Natural killer cell treated with Interleukin-12 subunit alpha and Interleukin-12 subunit beta and Interleukin-15 and Interleukin-18, amount 100 ng/mL, for 72 hours (primary cell): ENCODE data around the gene CSKMT. TPM values are rescaled to one million over a fixed set of nuclear protein-coding genes. Genes with fewer than 3 reads are reported as not detected.

Source experiments
- ATAC-seq, 2 donors: fragments of 150-1000 bp; cut with Tn5 transposase in 1 of 2; sonication (Bioruptor Pico), chemical (Tn5 transposase) in 1 of 2; 2 replicates each; pipeline ENCODE4 v1.10.0; 2021
- DNase-seq: peaks from one replicate; pipeline ENCODE4 v3.0.0; 2022; ENCODE audit warnings: low spot score
- H3K27ac Mint-ChIP-seq, 2 donors: 1 replicate in 1 of 2; 2 replicates in 1 of 2; pipeline ENCODE4 v1.8.0; 2022; ENCODE audit warnings: mixed read lengths in 2 of 2, mild to moderate bottlenecking in 1 of 2, moderate library complexity in 1 of 2
- H3K27me3 Mint-ChIP-seq, 2 donors: 1 replicate in 1 of 2; 2 replicates in 1 of 2; pipeline ENCODE4 v1.8.0; 2022; ENCODE audit warnings: mixed read lengths in 2 of 2
- H3K36me3 Mint-ChIP-seq: one replicate; pipeline ENCODE4 v1.8.0; 2022; ENCODE audit warnings: mixed read lengths
- H3K4me1 Mint-ChIP-seq, 2 donors: 1 replicate in 1 of 2; 2 replicates in 1 of 2; pipeline ENCODE4 v1.8.0; 2022; ENCODE audit warnings: low read depth in 2 of 2, mixed read lengths in 2 of 2, mild to moderate bottlenecking in 1 of 2
- H3K4me3 Mint-ChIP-seq: one replicate; pipeline ENCODE4 v1.8.0; 2022; ENCODE audit warnings: mixed read lengths
- H3K9me3 Mint-ChIP-seq: 2 replicates; pipeline ENCODE4 v1.8.0; 2022; ENCODE audit warnings: mixed read lengths
- total RNA-seq, 2 donors: library from RNA; stranded (reverse); gene quantifications; one replicate each; pipeline ENCODE4 v1.2.3, GENCODE V29; 2022

The CSKMT gene
- total RNA-seq, 2 donors from 2014 or later = 30.0 to 121 TPM

DNA sequence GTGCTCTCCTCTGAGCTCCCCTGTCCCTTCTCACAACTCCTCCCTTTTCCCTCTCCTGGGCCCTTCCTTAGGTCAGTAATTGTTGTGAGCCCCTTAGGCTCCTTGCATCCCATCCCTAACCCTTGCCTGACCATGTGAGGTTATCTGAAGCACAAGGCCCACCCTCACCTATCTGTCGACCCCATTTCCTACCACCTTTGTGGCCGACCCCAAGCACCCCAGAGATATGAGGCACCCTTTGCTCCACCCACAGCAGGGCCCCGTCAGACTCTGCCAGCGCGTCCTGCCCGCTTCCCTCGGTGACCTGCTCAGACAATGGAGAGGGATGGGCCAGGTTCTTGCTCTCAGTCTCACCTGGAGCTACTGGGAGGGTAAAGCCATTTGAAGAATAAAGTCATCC is 43.7 kb downstream of the CSKMT start:
- DNase-seq (no peak), ATAC-seq (no peak)
- Mint-ChIP-seq H3K4me1 (peaks cover 51 to 58% of the 10 kb centered on the region in 2 donors), H3K27me3 (no peaks in the 10 kb centered on the region), H3K9me3 (no peaks in the 10 kb centered on the region), H3K36me3 (peaks cover 10% of the 10 kb centered on the region), H3K4me3 (peak overlapping the region; percentile 93), H3K27ac (peak overlapping the region; percentile 91 to 99)

DNA sequence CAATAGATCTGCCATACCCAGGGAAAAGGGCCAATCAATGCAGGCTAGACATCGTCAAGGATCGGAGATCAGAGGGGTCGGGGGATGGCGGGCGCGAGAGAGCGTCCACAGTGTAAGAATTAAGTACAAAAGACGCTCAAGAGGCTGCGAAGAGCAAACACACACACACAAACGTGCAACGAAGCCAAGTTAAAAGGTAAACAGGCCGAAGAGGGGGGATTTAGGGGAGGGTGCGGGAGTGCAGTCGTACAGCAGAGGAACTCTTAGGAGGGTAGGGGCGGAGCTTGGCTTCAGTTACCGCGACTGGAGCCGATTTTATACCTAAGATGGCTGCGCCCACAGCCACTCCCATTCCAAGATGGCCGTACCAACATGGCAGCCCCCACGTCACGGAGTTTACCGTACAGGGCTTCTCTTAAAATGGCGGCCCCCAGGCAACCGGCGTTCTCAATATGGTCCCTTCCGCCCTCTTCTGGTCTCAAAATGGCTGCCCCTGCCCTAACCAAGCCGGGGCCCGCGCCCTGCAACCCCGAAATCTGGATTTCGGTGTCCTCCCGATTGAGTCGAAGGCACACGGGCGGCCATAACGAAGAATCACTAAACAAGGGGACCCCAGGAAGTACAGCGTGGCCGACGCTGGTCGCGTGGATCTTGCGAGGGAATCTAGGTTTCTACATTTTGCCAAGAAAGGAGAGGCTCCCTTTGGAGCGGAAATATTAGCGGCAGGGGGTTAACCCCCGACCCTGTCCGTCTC is 44.3 kb downstream of the CSKMT start:
- H3K4me1 Mint-ChIP-seq = peaks cover 55 to 62% of the 10 kb centered on the region in 2 donors

DNA sequence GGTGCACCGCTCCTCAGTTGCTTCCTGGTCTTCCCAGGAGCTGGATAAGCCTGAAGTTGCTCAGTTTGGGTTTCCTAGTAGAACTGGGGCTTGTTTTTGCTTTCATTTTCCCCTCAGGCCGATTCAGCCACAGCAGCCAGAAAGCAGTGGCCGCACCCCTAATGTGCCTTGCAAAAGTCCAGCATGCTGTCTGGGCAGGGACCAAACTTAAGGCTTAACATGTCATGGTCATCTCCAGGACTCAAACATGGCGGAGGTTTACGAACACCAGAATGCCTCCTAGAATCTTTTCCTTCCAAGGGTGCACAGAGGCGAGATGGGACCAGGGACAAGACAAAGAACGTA is 44.9 kb downstream of the CSKMT start:
- Mint-ChIP-seq H3K36me3 (peaks cover 16% of the 10 kb centered on the region), H3K27ac (peak overlapping the region; percentile 91 to 99), H3K9me3 (no peaks in the 10 kb centered on the region), H3K27me3 (no peaks in the 10 kb centered on the region), H3K4me1 (peaks cover 58 to 62% of the 10 kb centered on the region in 2 donors), H3K4me3 (peak overlapping the region; percentile 93)
- ATAC-seq = peak in 1 of 2 donors; percentile 5
- no peak for DNase-seq

More for the DNA sequence above, 44.3 kb downstream of the CSKMT start:
- DNase-seq (peak; percentile 97), ATAC-seq (peak; percentile 89 to 90)
- no peaks in the 10 kb centered on the region for H3K27me3 Mint-ChIP-seq
- peak overlapping the region; percentile 93 for H3K4me3 Mint-ChIP-seq
- peak overlapping the region; percentile 91 to 99 for H3K27ac Mint-ChIP-seq
- H3K36me3 Mint-ChIP-seq = peaks cover 15% of the 10 kb centered on the region
- H3K9me3 Mint-ChIP-seq = no peaks in the 10 kb centered on the region

DNA sequence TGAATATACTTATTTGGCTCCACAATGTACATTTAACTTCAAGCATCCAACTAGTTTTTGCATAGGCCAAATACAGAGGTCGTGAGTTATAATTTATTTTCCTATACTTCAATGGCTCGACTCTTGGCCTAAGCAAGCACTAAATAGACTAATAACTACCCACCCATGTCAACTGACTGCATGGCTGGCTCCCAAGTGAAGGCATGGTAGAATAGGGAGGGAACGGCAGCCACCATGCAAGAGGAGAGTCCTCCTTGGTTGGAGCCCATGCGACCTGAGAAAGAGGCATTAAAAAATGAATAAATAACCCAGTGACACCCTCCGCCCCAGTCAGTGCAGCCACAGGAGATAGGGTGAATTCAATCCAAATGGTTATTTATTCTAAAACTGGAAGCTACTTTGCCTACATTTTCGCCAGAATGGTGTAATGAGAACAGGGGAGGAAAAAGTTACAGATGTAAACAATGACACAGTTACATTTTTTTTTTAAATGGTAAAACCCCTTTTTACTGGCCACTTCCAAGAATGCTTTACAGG is 47.2 kb downstream of the CSKMT start:
- Mint-ChIP-seq H3K27me3 (no peaks in the 10 kb centered on the region), H3K9me3 (no peaks in the 10 kb centered on the region), H3K4me3 (peak overlapping the region; percentile 32), H3K36me3 (peaks cover 28% of the 10 kb centered on the region), H3K27ac (peak overlapping the region; percentile 75 to 92), H3K4me1 (peaks cover 43 to 45% of the 10 kb centered on the region in 2 donors)
- ATAC-seq = no peak
- DNase-seq = no peak

DNA sequence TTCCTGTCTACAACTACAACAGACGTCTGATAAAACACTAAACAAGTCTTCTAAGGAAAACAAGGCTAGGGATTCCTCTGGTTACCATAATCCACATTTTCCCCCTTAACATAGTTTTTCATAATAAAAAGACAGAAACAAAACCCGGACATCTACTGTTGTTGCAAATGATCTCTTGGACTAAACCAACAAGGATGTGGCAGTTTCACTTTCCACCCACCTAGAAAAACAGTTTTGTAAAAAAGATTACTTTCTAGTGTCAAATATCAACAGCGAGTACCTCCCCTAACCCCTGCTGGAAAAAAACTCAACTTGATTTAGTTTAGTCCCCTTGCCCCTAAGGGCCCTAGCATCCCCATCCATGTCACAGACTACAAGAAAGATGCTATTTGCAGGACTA is 47.7 kb downstream of the CSKMT start:
- peak overlapping the region; percentile 32 for H3K4me3 Mint-ChIP-seq
- no peaks in the 10 kb centered on the region for H3K27me3 Mint-ChIP-seq
- H3K9me3 Mint-ChIP-seq = no peaks in the 10 kb centered on the region
- peaks cover 44 to 45% of the 10 kb centered on the region in 2 donors for H3K4me1 Mint-ChIP-seq
- H3K36me3 Mint-ChIP-seq = peaks cover 31% of the 10 kb centered on the region
- peak overlapping the region; percentile 75 to 92 for H3K27ac Mint-ChIP-seq
- no peak for DNase-seq
- no peak for ATAC-seq

DNA sequence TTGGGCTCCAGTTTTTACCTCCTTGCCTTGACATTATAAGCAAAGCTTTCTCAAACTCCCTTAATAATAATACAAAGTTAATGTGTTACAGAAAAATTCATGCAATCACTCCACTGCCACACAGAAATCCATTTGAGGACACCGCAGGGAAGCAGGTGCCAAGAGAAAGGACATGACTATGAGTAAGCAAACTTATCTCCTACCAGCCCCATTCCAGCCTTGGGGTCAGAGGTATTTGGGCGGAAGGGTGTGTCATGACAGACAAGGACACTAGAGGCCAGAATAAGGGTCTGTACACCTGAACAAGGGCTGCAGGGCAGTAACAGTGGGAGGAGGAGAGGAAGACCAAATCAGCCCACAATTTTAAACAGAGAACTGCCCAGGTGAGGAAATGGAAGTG is 48.2 kb downstream of the CSKMT start:
- Mint-ChIP-seq H3K27me3 (no peaks in the 10 kb centered on the region), H3K4me1 (peaks cover 42 to 48% of the 10 kb centered on the region in 2 donors), H3K4me3 (peak overlapping the region; percentile 32), H3K9me3 (no peaks in the 10 kb centered on the region), H3K36me3 (peaks cover 34% of the 10 kb centered on the region), H3K27ac (peak overlapping the region; percentile 75 to 92)
- DNase-seq (no peak), ATAC-seq (no peak)

DNA sequence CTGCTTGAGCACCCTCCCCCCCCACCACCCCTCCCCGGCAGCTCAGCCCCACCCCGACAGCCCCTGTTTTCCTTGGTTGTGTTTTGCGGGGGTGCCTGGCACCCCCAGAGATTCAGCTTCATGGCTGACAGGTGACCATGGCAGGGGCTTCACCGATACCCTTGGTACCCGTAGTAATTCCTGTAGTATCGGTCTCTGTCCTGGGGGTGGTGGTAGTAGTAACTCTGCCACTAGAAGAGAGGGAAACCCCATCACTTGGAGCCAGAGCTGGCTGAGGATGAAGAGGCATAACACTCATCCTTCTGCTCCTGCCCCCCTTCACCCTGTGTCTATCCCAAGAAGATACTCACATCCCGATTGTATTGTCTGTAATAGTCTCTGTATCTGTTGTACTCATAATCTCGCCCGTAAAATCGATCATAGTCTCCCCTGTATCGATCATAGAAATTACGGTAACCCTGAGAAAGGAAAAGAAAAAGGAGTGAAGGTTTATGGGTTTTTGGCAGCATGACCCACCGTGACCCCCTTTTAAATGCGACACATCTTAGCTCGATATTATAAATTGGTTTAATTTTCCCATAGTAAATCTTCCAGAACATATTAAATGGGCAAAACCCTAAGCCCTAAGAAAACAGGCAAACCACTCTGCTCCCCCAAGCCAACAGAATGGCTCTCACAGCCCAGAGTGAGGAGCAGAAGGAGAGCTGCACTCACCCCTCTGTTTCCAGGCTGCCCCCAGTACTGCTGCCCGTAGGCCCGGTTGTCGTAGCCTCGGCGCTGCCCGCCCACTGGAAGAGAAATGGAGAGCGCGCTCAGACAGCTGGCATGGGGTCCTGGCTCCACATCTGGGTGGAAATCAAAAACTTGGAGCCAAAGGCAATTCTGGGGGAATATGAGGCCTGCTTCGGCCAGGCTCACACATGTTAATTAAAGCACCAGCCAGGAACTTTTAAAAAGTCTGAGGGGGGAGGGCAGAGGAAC is 50.3 kb downstream of the CSKMT start:
- no peak for ATAC-seq
- H3K9me3 Mint-ChIP-seq = no peaks in the 10 kb centered on the region
- peaks cover 31 to 38% of the 10 kb centered on the region in 2 donors for H3K4me1 Mint-ChIP-seq
- H3K27ac Mint-ChIP-seq = peak overlapping the region; percentile 23 to 92
- no peaks in the 10 kb centered on the region for H3K27me3 Mint-ChIP-seq
- H3K36me3 Mint-ChIP-seq = peaks cover 46% of the 10 kb centered on the region
- DNase-seq = no peak
- H3K4me3 Mint-ChIP-seq = no peak overlapping the region

DNA sequence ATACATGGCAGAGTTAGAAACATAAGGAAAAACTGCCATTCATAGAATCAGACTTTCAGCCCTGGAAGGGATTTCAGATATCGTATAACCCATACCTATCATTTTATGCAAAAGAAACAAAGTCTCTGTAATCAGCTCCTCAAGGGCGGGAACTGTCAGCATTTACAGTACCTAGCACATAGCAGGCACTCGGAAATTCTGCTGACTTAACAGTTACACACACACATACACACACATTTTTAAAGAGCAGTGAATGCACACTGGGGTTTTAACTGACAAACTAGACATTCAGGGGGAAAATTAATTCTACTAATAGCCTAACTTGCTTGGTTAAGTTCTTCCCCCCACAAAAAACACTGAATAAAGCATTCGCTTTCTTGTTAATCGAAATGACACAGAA is 51.1 kb downstream of the CSKMT start:
- ATAC-seq = no peak
- Mint-ChIP-seq H3K27me3 (no peaks in the 10 kb centered on the region), H3K27ac (peak overlapping the region; percentile 23 to 92), H3K36me3 (peaks cover 51% of the 10 kb centered on the region), H3K4me1 (peaks cover 30 to 43% of the 10 kb centered on the region in 2 donors), H3K4me3 (no peak overlapping the region), H3K9me3 (no peaks in the 10 kb centered on the region)
- DNase-seq = no peak

DNA sequence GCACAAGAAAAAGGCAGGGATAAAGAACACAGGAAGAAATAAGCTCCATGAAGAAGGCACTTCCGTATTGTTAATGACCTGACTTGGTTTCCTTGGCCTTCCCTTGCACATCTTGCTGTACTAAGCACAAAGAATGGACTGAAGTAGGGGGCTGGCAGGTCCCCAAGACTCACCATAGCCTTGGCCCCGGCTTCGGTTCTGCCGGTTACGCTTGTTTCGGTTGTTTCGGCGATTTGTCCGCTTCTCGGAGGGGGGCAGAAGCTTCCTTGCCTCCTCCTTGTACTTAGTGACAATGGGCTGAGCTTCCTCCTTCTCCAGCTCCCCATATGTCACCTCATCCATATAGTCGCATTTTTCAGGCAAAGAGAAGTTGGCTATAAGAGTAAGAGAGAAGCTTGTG is 51.7 kb downstream of the CSKMT start:
- Mint-ChIP-seq H3K27me3 (no peaks in the 10 kb centered on the region), H3K36me3 (peaks cover 57% of the 10 kb centered on the region), H3K4me3 (no peak overlapping the region), H3K4me1 (peaks cover 32 to 46% of the 10 kb centered on the region in 2 donors), H3K9me3 (no peaks in the 10 kb centered on the region), H3K27ac (peak overlapping the region; percentile 6 to 44)
- no peak for ATAC-seq
- no peak for DNase-seq

Other genes starting within 250 kb of the CSKMT start
- gene SCGB1A1, start 246.3 kb upstream of the CSKMT start, total RNA-seq = not detected
- gene AHNAK, start 118.5 kb upstream of the CSKMT start, total RNA-seq = 10 to 100 TPM; 49.2 to 60.0 TPM
- 1,000 to 10,000 TPM in 1 of 2 donors, 100 to 1,000 TPM in 1; 898 to 1,016 TPM for gene EEF1G, start 91.4 kb upstream of the CSKMT start, total RNA-seq
- 10 to 100 TPM; 24.1 to 35.7 TPM for gene TUT1, start 73.8 kb upstream of the CSKMT start, total RNA-seq
- 100 to 1,000 TPM; 234 to 259 TPM for gene MTA2, start 63.4 kb upstream of the CSKMT start, total RNA-seq
- gene EML3, start 52.5 kb upstream of the CSKMT start, total RNA-seq = 100 to 1,000 TPM; 122 to 205 TPM
- gene ROM1, start 52.1 kb upstream of the CSKMT start, total RNA-seq = 1 to 10 TPM; 4.5 to 4.6 TPM
- gene B3GAT3, start 43.3 kb upstream of the CSKMT start, total RNA-seq = 10 to 100 TPM; 72.8 to 98.7 TPM
- gene GANAB, start 18.7 kb upstream of the CSKMT start, total RNA-seq = 100 to 1,000 TPM; 269 to 297 TPM
- 10 to 100 TPM; 33.2 to 42.3 TPM for gene INTS5, start 12.0 kb upstream of the CSKMT start, total RNA-seq
- 100 to 1,000 TPM; 131 to 149 TPM for gene C11orf98, start 102 bp upstream of the CSKMT start, total RNA-seq
- 1 to 10 TPM; 6.1 to 8.8 TPM for gene UQCC3, start 6.4 kb downstream of the CSKMT start, total RNA-seq
- gene LBHD1, start 7.0 kb downstream of the CSKMT start, total RNA-seq = 10 to 100 TPM; 20.9 to 33.7 TPM
- gene UBXN1, start 13.8 kb downstream of the CSKMT start, total RNA-seq = 100 to 1,000 TPM in 1 of 2 donors, 10 to 100 TPM in 1; 91.1 to 124 TPM
- gene LRRN4CL, start 24.2 kb downstream of the CSKMT start, total RNA-seq = under 1 TPM; 0.36 to 0.52 TPM
- 10 to 100 TPM; 18.7 to 38.3 TPM for gene BSCL2, start 42.1 kb downstream of the CSKMT start, total RNA-seq
- gene GNG3, start 42.4 kb downstream of the CSKMT start, total RNA-seq = not detected
- 10 to 100 TPM; 54.6 to 55.5 TPM for gene HNRNPUL2, start 62.1 kb downstream of the CSKMT start, total RNA-seq
- gene TTC9C, start 63.2 kb downstream of the CSKMT start, total RNA-seq = 10 to 100 TPM; 36.8 to 39.4 TPM
- gene ZBTB3, start 88.8 kb downstream of the CSKMT start, total RNA-seq = 1 to 10 TPM; 6.5 to 8.1 TPM
- gene POLR2G, start 96.3 kb downstream of the CSKMT start, total RNA-seq = 100 to 1,000 TPM in 1 of 2 donors, 10 to 100 TPM in 1; 93.3 to 127 TPM
- gene TAF6L, start 106.1 kb downstream of the CSKMT start, total RNA-seq = 10 to 100 TPM; 13.9 to 34.1 TPM
- gene TMEM179B, start 122.1 kb downstream of the CSKMT start, total RNA-seq = 10 to 100 TPM; 30.5 to 31.1 TPM
- 10 to 100 TPM; 13.0 to 20.1 TPM for gene TMEM223, start 126.7 kb downstream of the CSKMT start, total RNA-seq
- gene NXF1, start 140.1 kb downstream of the CSKMT start, total RNA-seq = 100 to 1,000 TPM; 108 to 145 TPM
- 10 to 100 TPM; 32.0 to 53.4 TPM for gene STX5, start 166.7 kb downstream of the CSKMT start, total RNA-seq
- 1 to 10 TPM in 1 of 2 donors, not detected in 1; 1.0 TPM for gene TEX54, start 167.5 kb downstream of the CSKMT start, total RNA-seq
- gene WDR74, start 174.3 kb downstream of the CSKMT start, total RNA-seq = 100 to 1,000 TPM in 1 of 2 donors, 10 to 100 TPM in 1; 90.4 to 136 TPM
- gene SLC3A2, start 215.6 kb downstream of the CSKMT start, total RNA-seq = 100 to 1,000 TPM; 234 to 307 TPM